GM12878 (cell line): Measurements from ENCODE around the gene FCER2. TPM values are rescaled to one million over a fixed set of nuclear protein-coding genes. Genes with fewer than 3 reads are reported as not detected.

ENCODE experiments used
- EED ChIP-seq: sonication (generic); IDR thresholded peaks from 2 replicates; pipeline ENCODE4 v1.6.1; 2016; ENCODE audit warnings: antibody characterized with exemption, low read depth
- HDGF ChIP-seq: fragments of 450-650 bp; IDR thresholded peaks from 2 replicates; pipeline ENCODE4 v1.6.1; 2016; ENCODE audit warnings: antibody characterized with exemption
- MTA2 ChIP-seq: fragments of 450-650 bp; IDR thresholded peaks from 2 replicates; pipeline ENCODE4 v1.6.1; 2016; ENCODE audit warnings: low read depth, mild to moderate bottlenecking, moderate library complexity
- NR2C1 ChIP-seq: fragments of 450-650 bp; IDR thresholded peaks from 2 replicates; pipeline ENCODE4 v1.6.1; 2017; ENCODE audit warnings: antibody characterized with exemption, mild to moderate bottlenecking, moderate library complexity
- ZNF274 ChIP-seq: IDR thresholded peaks from one replicate; pipeline ENCODE4 v1.8.0; 2011; ENCODE audit not compliant: insufficient read length, insufficient read depth
- polyA plus RNA-seq, 11 experiments: library from polyadenylated mRNA; depleted of rRNA in 4 of 11; unstranded in 6 of 11; stranded (reverse) in 5 of 11; fragments of >200 nt; fragmentation: Nextera tagmentation in 4 of 11; fragmentation: Illumina TruSeq in 1 of 11; extraction: Ambion mirVana in 4 of 11; extraction: Trizol in 1 of 11; gene quantifications; 1 replicate in 1 of 11; 2 replicates in 10 of 11; pipeline versions ENCODE4 v1.2.1 to v1.2.3, GENCODE V29; 2011 to 2016; ENCODE audit warnings: inconsistent platforms in 2 of 11, missing spikeins in 2 of 11, low read depth in 1 of 11
- total RNA-seq, 4 experiments: library from RNA; depleted of rRNA in 3 of 4; stranded (reverse); fragments of >200 nt in 3 of 4; fragmentation: Illumina TruSeq in 1 of 4; extraction: Trizol in 1 of 4; gene quantifications; 2 replicates each; pipeline versions ENCODE4 v1.2.1 to v1.2.3, GENCODE V29; 2013 to 2021
- TF ChIP-seq, protein P1 (sequence below): fragments of 450-650 bp; IDR thresholded peaks from 2 replicates; pipeline ENCODE4 v1.6.1; 2016; ENCODE audit warnings: mild to moderate bottlenecking, moderate library complexity, borderline replicate concordance
- TF ChIP-seq, protein P2 (sequence below): fragments of 450-650 bp; IDR thresholded peaks from 2 replicates; pipeline ENCODE4 v1.6.1; 2017; ENCODE audit warnings: mild to moderate bottlenecking, low read depth, inconsistent platforms; ENCODE audit not compliant: poor library complexity, severe bottlenecking
- TF ChIP-seq, protein P3 (sequence below): fragments of 450-650 bp; IDR thresholded peaks from 2 replicates; pipeline ENCODE4 v1.6.1; 2016; ENCODE audit warnings: mild to moderate bottlenecking
- TF ChIP-seq, protein P4 (sequence below): fragments of 450-650 bp; IDR thresholded peaks from 2 replicates; pipeline ENCODE4 v1.6.1; 2017; ENCODE audit warnings: low read depth, mild to moderate bottlenecking, moderate library complexity

Gene FCER2
- total and polyA plus RNA-seq, 10 of the 15 experiments (the other 5 are each of a cell fraction or from before 2014, with no cell fraction given), result 44.0 to 424 (median 241) TPM

DNA sequence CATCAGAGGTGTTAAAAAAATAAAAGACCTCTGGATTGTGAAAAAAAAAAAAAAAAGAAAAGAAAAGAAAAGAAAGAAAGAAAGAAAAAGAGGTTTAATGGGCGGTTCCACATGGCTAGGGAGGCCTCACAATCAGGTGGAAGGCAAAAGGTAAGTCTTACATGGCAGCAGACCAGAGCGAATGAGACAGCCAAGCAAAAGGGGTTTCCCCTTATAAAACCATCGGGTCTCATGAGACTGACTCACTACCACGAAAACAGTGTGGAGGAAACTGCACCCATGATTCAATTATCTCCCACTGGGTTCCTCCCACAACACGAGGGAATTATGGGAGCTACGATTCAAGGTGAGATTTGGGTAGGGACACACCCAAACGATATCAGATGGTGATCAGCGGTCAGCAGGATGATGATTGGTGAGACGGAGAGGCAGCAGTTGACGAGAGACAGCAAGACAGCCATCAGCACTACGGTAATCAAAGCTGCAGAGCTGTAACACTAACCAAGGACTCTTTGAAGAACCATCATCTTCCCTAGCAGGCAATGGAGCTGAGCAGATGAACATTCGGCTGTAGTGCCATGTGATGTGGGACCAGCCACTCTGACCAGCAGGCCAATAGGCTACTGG lies 49.3 kb upstream of the FCER2 start (continued):
- TF ChIP-seq, protein P1, sequence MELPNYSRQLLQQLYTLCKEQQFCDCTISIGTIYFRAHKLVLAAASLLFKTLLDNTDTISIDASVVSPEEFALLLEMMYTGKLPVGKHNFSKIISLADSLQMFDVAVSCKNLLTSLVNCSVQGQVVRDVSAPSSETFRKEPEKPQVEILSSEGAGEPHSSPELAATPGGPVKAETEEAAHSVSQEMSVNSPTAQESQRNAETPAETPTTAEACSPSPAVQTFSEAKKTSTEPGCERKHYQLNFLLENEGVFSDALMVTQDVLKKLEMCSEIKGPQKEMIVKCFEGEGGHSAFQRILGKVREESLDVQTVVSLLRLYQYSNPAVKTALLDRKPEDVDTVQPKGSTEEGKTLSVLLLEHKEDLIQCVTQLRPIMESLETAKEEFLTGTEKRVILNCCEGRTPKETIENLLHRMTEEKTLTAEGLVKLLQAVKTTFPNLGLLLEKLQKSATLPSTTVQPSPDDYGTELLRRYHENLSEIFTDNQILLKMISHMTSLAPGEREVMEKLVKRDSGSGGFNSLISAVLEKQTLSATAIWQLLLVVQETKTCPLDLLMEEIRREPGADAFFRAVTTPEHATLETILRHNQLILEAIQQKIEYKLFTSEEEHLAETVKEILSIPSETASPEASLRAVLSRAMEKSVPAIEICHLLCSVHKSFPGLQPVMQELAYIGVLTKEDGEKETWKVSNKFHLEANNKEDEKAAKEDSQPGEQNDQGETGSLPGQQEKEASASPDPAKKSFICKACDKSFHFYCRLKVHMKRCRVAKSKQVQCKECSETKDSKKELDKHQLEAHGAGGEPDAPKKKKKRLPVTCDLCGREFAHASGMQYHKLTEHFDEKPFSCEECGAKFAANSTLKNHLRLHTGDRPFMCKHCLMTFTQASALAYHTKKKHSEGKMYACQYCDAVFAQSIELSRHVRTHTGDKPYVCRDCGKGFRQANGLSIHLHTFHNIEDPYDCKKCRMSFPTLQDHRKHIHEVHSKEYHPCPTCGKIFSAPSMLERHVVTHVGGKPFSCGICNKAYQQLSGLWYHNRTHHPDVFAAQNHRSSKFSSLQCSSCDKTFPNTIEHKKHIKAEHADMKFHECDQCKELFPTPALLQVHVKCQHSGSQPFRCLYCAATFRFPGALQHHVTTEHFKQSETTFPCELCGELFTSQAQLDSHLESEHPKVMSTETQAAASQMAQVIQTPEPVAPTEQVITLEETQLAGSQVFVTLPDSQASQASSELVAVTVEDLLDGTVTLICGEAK, result no peak
- no peak for TF ChIP-seq HDGF
- TF ChIP-seq, protein P2, sequence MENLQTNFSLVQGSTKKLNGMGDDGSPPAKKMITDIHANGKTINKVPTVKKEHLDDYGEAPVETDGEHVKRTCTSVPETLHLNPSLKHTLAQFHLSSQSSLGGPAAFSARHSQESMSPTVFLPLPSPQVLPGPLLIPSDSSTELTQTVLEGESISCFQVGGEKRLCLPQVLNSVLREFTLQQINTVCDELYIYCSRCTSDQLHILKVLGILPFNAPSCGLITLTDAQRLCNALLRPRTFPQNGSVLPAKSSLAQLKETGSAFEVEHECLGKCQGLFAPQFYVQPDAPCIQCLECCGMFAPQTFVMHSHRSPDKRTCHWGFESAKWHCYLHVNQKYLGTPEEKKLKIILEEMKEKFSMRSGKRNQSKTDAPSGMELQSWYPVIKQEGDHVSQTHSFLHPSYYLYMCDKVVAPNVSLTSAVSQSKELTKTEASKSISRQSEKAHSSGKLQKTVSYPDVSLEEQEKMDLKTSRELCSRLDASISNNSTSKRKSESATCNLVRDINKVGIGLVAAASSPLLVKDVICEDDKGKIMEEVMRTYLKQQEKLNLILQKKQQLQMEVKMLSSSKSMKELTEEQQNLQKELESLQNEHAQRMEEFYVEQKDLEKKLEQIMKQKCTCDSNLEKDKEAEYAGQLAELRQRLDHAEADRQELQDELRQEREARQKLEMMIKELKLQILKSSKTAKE, result peak; percentile 32
- TF ChIP-seq, protein P3, sequence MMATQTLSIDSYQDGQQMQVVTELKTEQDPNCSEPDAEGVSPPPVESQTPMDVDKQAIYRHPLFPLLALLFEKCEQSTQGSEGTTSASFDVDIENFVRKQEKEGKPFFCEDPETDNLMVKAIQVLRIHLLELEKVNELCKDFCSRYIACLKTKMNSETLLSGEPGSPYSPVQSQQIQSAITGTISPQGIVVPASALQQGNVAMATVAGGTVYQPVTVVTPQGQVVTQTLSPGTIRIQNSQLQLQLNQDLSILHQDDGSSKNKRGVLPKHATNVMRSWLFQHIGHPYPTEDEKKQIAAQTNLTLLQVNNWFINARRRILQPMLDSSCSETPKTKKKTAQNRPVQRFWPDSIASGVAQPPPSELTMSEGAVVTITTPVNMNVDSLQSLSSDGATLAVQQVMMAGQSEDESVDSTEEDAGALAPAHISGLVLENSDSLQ, result 0 out of 2 replicates have a peak, but pooled peaks have one; percentile 30
- no peak for TF ChIP-seq ZNF274
- TF ChIP-seq NR2C1, result no peak
- 0 out of 2 replicates have a peak, but pooled peaks have one; percentile 14 for TF ChIP-seq EED
- peak; percentile 24; the same call in 1 of the 2 replicates for TF ChIP-seq MTA2
- TF ChIP-seq, protein P4, sequence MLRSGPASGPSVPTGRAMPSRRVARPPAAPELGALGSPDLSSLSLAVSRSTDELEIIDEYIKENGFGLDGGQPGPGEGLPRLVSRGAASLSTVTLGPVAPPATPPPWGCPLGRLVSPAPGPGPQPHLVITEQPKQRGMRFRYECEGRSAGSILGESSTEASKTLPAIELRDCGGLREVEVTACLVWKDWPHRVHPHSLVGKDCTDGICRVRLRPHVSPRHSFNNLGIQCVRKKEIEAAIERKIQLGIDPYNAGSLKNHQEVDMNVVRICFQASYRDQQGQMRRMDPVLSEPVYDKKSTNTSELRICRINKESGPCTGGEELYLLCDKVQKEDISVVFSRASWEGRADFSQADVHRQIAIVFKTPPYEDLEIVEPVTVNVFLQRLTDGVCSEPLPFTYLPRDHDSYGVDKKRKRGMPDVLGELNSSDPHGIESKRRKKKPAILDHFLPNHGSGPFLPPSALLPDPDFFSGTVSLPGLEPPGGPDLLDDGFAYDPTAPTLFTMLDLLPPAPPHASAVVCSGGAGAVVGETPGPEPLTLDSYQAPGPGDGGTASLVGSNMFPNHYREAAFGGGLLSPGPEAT, result peak; percentile 18; the same call in 1 of the 2 replicates
- TF ChIP-seq, all 136 proteins: peak for 14
